Kidney epithelial cell (primary cell): ENCODE data around the gene CLIP2. TPM values are rescaled to one million over a fixed set of nuclear protein-coding genes. Genes with fewer than 3 reads are reported as not detected.

ENCODE experiments used
- DNase-seq: peaks from one replicate; pipeline ENCODE4 v3.0.0-alpha.2; 2010; ENCODE audit warnings: low read depth
- H3K27me3 ChIP-seq: 2 replicates; pipeline ENCODE4 v1.6.0; 2011; ENCODE audit warnings: low read length; ENCODE audit not compliant: control insufficient read depth, insufficient read depth
- H3K36me3 ChIP-seq: 2 replicates; pipeline ENCODE4 v1.5.1; 2011; ENCODE audit warnings: low read length; ENCODE audit not compliant: control insufficient read depth, insufficient read depth
- H3K4me3 ChIP-seq: 2 replicates; pipeline ENCODE4 v1.5.1; 2011; ENCODE audit warnings: low read depth, mild to moderate bottlenecking, control low read depth, low read length
- CTCF ChIP-seq: IDR thresholded peaks from 2 replicates; pipeline ENCODE4 v1.5.1; 2011; ENCODE audit warnings: mild to moderate bottlenecking, moderate library complexity, low read length, control low read depth, inconsistent platforms; ENCODE audit not compliant: insufficient read depth, poor library complexity, severe bottlenecking
- total RNA-seq: library from RNA; depleted of rRNA; stranded (reverse); fragments of >200 nt; gene quantifications from 2 replicates; pipeline ENCODE4 v1.2.3, GENCODE V29; 2015

CLIP2 gene
- total RNA-seq, 1 donor from 2014 or later = 46.3 TPM

- DNase-seq = no peak
- Histone ChIP-seq H3K36me3 (no peaks in the 10 kb centered on the region), H3K4me3 (no peak overlapping the region), H3K27me3 (no peaks in the 10 kb centered on the region)
- no peak for TF ChIP-seq CTCF
Observed at GRCh38 chr7:74277636-74278035, 11.6 kb upstream of the CLIP2 start.

- DNase-seq = no peak
- Histone ChIP-seq H3K4me3 (no peak overlapping the region), H3K36me3 (no peaks in the 10 kb centered on the region), H3K27me3 (no peaks in the 10 kb centered on the region)
- no peak for TF ChIP-seq CTCF
Observed at GRCh38 chr7:74280985-74281384, 8.2 kb upstream of the CLIP2 start.

GRCh38 chr7:74282748-74283459, 6.3 kb upstream of the CLIP2 start:
- no peaks in the 10 kb centered on the region for H3K36me3 ChIP-seq
- TF ChIP-seq CTCF = no peak
- DNase-seq = no peak

GRCh38 chr7:74283858-74284447, 5.3 kb upstream of the CLIP2 start:
- H3K36me3 ChIP-seq = no peaks in the 10 kb centered on the region
- no peaks in the 10 kb centered on the region for H3K27me3 ChIP-seq
- no peak overlapping the region for H3K4me3 ChIP-seq
- TF ChIP-seq CTCF = no peak
- no peak for DNase-seq

More at GRCh38 chr7:74282748-74283459, 6.3 kb upstream of the CLIP2 start:
- Histone ChIP-seq H3K4me3 (no peak overlapping the region), H3K27me3 (no peaks in the 10 kb centered on the region)

GRCh38 chr7:74284781-74285259, 4.4 kb upstream of the CLIP2 start:
- no peak for TF ChIP-seq CTCF
- Histone ChIP-seq H3K36me3 (no peaks in the 10 kb centered on the region), H3K4me3 (no peak overlapping the region), H3K27me3 (no peaks in the 10 kb centered on the region)
- DNase-seq = no peak
